HFF-Myc (cell line): ENCODE results near the gene PRSS22.
A peak's percentile ranks its signal among the peaks of the same experiment; 100 is the strongest.

ENCODE experiments used
- DNase-seq: peaks from one replicate; pipeline ENCODE4 v3.0.0-alpha.2; 2011; ENCODE audit warnings: low read depth; ENCODE audit errors: extremely low read depth
- H3K4me3 ChIP-seq: replicated peaks from 2 replicates; pipeline ENCODE4 v1.5.1; 2011; ENCODE audit warnings: low read depth, mild to moderate bottlenecking, control low read depth, low read length
- CTCF ChIP-seq: IDR thresholded peaks from 2 replicates; pipeline ENCODE4 v1.5.1; 2012; ENCODE audit warnings: mild to moderate bottlenecking, low read depth, low read length, control low read depth; ENCODE audit errors: missing control alignments

PRSS22 gene

DNA sequence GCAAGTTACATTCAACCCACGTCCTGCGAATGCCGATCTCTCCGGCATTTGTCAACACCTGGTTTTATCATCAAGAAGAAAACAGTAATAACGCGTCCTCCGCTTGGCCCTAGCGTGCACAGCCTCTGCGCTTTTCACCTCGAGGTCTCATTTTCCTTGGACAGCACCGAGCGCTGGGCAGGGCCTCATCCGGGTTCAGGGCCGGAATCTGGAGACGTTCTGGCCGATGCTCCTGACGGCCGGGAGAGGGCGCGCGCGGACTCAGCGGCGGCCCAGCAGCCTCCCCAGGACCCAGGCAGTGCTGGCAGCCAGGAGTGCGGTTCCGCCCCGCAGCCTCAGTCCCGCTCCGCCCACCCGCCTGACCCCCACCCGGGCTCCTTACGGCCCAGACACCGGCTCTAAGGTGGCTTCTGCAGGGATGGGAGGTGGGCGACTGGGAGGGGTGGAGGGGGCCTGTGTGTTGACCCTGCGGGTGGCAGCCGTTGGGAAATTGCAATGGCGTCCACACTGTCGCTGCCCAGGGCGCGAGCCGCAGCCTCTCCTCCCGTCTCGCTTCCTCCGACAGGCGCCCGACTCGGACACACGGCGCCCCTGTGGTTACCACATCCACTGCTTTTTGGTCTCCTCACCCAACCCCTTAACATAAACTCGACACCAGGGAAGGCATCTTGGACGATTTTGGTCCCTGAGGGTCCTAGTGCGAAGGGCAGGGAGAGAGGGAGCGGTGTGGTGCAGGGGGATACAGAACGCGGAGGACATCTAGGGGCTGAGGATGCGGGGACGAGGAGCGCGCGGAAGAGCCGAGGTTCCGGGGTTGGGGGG is 46.3 kb upstream of the PRSS22 start:
- no peak for DNase-seq
- H3K4me3 ChIP-seq = peak overlapping the region; percentile 82
- TF ChIP-seq CTCF = peak; percentile 88

DNA sequence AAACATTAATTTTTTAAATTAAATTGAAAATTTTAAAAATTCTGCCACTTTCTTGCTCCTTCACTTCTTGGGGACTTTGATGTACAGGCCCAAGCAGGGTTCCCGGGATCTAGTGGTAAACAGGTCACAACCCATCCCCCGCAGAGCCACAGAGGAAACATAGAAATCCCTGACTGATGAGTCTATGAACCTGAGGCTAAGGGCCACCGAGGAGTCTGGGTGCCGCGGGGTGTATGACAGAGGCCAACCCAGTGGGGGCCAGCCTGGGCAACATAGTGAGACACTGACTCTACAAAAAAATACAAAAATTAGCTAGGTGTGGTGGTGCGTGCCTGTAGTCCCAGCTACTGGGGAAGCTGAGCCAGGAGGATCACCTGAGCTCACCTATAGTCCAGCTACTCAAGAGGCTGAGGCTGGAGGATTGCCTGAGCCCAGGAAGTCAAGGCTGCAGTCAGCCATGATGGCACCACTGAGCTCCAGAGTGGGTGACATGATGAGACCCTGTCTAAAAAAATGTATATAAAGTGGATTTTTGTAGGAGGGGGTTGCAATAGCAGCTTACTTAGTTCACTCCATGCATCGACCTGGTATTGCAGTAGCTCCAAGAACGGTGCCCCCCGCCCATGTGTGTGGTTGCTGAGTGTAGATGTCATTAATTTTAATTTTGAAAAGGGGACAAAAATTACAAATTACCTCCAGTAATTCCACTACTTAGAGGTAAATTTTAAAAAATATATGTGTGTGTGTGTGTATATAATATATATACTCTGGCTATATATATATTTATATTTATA is 44.6 kb upstream of the PRSS22 start:
- no peak overlapping the region for H3K4me3 ChIP-seq
- TF ChIP-seq CTCF = no peak
- no peak for DNase-seq

DNA sequence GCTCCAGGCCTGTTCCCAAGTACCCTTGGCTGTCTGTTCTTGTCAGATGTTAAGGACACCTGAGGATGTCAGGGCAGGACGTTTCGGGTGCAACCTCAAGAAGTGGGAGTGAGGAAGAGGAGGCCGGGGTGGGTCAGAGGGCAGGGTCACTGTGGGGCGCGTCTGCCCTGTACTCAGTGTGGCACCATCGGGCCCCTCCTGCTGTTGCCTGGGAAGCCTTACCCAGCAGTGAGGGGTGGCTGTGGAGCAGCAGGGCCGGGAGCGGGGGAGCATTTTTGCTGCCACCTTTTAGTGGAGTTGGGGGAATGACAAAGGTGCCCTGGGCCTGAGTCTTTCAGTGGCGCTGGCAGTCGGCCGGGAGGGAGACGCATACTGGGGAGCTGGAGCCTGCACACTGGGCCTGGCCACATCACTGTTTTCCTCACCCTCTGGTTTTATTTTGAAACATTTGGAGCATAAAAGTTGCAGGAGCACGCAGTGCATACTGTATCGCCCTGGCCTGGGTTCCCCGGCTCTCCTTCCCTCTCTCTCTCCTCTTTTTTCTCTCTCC is 42.6 kb upstream of the PRSS22 start:
- no peak for TF ChIP-seq CTCF
- H3K4me3 ChIP-seq = no peak overlapping the region
- no peak for DNase-seq

DNA sequence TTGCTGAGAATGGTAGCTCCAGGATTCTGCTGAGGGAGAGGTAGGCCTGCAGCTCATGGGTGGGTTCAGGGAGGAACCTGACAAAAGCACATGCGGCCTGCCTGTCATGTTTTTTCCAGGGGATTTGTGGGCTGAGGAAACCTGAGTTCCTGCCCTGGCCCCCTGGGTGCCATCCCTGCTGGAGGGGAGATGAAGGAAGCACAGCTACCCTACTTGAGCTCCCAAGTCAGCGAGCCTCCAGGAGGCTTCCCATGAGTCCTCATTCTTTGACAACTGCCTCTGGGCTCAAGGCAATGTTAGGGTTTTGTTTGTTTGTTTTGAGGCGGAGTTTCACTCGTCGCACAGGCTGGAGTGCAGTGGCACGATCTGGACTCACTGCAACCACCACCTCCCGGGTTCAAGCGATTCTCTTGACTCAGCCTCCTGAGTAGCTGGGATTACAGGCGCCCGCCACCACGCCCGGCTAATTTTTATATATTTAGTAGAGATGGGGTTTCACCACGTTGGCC is 41.6 kb upstream of the PRSS22 start:
- TF ChIP-seq CTCF = no peak
- DNase-seq = no peak
- H3K4me3 ChIP-seq = no peak overlapping the region

- H3K4me3 ChIP-seq = no peak overlapping the region
- TF ChIP-seq CTCF = no peak
- no peak for DNase-seq
Observed at GRCh38 chr16:2898831-2899563, 41.0 kb upstream of the PRSS22 start.

- no peak for DNase-seq
- no peak overlapping the region for H3K4me3 ChIP-seq
- TF ChIP-seq CTCF = no peak
Observed at GRCh38 chr16:2897110-2897509, 39.1 kb upstream of the PRSS22 start.
